Right lobe of liver (tissue), 4 donors: ENCODE results near the gene TRABD2B.

Experiments
- CTCF ChIP-seq, 4 donors: fragments of 200-600 bp in 3 of 4; fragments of 450-650 bp in 1 of 4; IDR thresholded peaks; one replicate each; pipeline versions ENCODE4 v1.5.1 to v1.8.0; 2016 to 2022; ENCODE audit warnings: antibody characterized with exemption in 4 of 4, mild to moderate bottlenecking in 2 of 4
- POLR2A ChIP-seq: fragments of 450-650 bp; IDR thresholded peaks from one replicate; pipeline ENCODE4 v1.6.1; 2017; ENCODE audit warnings: antibody characterized with exemption, mild to moderate bottlenecking
- donor health status: DM: no; HTN: no; CAD: no.
- donor health status: DM: no; HTN: no; CAD: no.
- donor health status: DM: no; HTN: yes; CAD: no.

GRCh38 chr1:47919113-47919833 lies 77.9 kb downstream of the TRABD2B start:
- TF ChIP-seq POLR2A (no peak), CTCF (IDR thresholded peaks at IDR 0.05) (no peak)
